GM18502 (cell line): ENCODE results near the gene INPP4A.

Experiments used
- ATAC-seq: cut with Tn5 transposase; IDR thresholded peaks from one replicate; pipeline ENCODE4 v1.9.1; 2021; ENCODE audit warnings: mild to moderate bottlenecking; ENCODE audit not compliant: unreplicated experiment, poor library complexity

Gene INPP4A

DNA sequence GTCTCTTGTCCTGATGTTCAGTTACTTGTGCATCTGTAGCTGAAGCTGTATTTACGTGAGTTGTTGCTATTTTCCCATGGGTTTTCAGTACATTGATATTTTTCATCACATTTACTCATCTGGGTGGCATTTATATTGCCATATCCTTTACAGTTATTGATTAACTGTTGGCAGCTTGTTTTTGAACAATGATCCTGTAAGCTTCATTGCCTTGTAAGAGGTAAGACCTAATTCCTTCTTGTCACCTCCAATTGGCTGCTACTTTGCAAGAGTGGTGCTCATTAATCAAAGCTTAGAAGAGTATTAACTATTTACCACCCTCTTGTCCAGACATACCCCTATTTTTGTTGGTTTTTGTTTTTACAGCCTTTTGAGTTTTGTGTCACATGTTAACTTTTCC, 88.9 kb downstream of the INPP4A start:
- ATAC-seq = no peak

DNA sequence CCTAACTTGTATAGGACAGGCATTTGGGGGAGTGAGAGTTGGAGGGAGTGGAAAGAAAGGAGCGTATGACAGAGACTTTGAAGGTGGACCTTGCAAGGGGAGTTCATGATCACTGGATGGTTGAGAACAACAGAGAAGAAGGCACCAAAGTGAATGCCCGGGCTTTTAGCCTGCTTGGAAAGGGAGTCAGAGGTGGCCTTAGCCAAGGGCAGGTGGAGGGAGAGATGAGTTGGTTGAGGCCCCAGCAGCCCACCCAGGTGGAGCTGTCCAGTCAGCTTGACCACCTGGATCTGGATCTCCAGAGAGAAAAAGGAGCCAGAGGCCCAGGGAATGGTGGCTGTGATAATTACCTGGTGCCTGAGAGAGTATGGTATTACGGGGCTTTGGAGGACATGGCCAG, 90.1 kb downstream of the INPP4A start:
- no peak for ATAC-seq

DNA sequence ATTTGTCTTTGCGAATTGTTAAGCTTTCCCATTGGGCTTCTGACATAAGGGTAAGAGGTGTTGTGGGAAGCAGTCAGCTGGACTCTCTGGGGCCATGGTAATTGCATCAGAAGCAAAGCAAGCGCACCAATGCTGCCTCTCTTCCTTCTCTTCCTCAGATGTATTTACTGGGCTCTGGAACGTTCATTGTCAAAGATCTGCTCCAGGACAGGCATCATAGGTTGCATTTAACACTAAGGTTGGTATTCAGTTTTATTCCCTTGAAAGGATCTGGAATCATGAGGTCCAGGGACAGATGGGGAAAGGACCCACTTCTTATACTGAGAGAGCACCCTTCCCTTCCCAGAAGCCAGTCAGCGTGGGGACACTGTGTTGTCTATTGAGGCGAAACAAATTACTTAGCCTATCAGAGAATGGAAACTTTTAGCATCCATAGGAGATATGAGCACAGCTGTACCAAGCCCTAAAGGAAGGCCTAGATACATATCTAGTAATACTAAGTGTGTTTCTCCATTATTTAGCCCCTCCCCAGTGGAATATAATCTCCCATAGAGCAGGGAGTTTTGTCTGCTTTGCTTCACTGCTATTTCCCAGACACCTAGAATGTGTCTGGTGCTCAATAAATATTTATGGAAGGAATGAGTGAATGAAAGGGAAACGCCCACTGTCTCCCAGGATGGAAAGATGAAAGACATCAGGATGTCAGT, 91.5 kb downstream of the INPP4A start:
- no peak for ATAC-seq

DNA sequence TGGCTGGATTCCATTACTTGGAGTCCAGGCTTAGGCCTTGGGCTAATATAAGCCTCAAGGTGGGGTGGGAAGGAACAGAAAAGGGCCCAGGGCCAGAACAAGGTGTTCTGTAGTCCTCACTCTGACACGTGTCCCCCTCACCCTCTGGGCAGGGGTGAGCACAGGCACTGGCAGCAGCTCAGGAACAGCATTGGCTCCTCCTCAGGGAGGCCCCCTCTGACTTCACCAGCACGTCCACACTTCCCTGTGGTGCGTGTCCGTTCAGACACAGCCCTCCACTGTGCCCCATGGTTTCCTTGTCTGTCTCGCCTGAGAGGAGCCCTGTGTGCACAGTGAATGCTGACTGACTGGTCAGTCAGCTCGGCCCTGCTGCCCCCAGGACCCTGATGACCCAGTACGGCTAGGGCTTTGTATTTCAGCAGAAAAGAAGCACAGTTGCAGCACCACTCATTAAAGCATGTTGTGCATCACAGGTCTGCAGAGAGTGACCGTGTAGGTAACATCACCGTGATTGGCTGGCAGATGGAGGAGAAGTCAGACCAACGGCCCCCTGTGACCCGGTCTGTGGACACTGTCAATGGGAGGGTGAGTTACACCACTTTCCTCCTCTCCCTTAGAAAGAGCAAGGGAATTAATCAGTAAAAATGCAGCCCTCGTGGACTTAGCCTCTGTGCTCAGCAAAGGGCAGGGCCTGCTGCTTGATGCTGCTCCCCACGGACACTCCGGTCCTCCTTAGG, 92.9 kb downstream of the INPP4A start:
- no peak for ATAC-seq

DNA sequence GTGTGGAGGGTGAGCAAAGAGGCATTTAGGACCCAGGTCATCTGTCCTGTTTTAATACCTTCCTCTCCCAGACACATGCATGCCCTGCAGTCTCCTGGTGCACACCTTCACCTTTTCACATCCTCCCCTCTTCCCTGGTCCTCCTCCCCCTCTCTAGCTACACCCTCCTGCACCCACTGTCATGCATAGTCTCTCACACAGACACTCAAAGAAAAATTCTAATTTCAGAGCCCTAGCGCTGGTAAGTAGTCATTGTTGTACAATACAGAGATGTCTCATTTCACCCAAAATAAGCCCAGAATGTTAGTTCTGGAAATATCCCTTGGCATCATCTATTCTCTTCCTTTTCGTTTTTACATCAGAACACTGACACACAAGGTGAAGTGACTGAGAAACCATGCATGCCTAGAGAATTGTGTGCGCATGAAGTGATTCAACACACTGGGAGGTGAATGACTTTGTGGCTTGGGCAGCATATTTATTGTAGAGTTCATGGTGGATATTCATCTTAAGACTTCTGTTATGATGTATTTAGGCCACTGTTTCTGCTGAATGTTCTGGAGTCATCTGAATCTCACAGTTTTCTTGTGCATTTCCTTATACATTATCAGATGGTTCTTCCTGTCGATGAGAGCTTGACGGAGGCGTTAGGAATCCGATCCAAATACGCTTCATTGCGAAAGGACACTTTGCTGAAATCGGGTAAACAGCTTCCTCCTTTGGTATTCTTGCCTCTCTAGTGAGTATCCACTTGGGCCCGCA, 93.8 kb downstream of the INPP4A start:
- ATAC-seq = no peak

DNA sequence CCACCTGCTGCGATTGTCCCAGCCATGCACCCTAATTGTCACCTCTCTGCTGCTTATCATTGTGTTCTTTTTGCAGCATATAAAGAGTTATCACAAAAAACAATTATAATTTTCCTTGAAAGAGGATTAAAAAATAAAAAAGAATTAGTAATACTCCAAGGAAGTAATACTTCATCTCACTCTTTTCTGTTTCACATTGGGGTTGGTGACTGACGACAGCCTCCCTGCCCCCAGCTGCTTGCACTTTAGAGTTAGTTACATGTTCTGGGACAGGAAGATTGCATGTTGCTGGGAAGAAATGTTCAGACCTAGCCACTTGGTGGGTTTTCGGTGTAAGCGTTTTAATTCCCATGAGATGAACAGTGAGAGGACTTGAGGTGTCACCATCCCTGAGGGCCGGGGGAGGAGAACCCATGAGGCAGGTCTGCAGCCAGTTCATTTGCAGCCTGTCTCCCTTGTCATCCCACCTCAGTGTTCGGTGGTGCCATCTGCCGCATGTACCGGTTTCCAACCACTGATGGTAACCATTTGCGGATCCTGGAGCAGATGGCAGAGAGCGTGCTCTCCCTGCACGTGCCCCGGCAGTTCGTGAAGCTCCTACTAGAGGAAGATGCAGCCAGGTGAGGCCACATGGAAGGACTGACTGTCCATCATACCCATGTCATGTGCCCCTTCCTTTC, 94.5 kb downstream of the INPP4A start:
- ATAC-seq = no peak

DNA sequence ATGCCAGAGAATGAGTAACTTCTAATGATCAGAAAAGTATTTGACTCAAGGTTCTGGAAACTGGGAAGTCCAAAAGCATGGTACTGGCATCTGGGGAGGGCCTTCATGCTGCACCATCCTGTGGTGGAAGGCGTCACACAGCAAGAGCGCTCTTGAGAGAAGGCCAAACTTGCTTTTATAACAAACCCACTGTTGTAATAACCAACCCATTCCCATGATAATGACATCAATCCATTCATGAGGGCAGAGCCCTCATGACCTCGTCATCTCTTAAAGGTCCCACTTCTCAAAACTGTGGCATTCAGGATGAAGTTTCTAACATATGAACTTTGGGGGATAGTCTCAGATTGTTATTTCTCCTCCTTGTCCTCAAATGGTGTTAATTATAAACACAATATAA, 95.9 kb downstream of the INPP4A start:
- no peak for ATAC-seq

DNA sequence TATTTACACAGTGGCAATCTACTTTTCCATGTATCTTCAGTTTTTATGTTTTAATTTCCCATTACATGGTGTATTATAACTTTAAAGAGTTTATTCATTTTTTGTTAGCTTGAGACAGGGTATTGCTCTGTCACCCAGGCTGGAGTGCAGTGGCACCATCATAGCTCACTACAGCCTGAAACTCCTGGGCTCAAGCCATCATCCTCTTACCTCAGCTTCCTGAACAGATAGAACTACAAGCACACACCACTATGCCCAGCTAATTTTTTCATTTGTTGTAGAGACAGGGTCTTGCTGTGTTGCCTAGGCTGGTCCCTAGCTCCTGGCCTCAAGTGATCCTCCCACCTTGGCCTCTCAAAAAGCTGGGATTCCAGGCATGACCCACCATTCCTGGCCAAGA, 96.8 kb downstream of the INPP4A start:
- no peak for ATAC-seq

DNA sequence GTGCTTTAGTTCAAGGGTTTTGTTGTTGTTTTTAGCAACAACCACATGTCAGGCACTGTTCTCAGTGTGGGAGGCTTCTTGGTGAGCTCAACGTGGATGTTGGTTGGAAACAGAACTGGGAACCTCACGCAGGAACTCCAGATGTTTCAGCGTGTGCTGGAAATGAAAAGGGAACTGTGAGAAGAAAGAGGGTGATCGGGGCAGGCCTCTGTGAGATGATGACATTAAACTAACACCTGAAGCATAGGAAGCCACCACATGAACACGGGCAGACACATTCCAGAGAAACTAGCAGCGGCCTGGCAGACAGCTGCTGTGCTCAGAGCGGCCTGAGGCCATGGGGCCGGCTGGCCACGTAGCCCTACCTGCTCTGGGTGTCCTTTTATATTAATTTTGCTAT, 97.2 kb downstream of the INPP4A start:
- ATAC-seq = no peak

DNA sequence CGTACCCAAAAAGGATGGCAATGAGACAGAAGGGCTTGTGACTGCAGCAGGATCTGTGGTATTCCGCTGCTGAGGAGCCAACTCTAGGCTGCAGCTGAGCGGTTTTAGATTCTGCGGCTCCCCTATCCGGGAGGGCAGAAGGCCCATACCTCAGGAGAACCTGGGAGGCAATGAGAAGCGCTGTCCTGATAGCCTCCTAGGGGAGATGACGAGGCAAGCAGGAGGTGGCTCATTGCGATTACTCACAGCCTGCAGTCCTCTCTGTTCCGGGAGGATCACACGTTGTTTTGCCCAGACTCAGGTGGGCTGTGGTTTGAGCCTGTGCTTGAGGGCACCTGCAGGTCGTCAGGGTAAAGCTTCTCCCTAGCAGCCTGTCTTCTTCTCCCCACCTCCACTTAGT, 98.6 kb downstream of the INPP4A start:
- no peak for ATAC-seq

DNA sequence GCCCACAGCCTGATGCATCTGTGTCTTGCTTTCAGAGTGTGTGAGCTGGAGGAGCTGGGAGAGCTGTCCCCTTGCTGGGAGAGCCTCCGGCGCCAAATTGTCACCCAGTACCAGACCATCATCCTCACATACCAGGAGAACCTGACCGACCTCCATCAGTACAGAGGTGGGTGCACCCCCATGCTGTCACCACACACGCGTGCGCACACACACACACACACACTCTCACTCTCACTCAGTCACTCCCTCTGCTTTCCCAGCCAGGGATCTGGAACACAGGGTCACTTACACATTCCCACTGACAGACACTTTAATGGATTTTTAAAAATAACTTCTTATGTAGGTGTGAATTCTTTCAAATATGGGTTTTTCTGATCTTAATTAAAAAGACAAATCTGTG, 99.2 kb downstream of the INPP4A start:
- ATAC-seq = no peak

DNA sequence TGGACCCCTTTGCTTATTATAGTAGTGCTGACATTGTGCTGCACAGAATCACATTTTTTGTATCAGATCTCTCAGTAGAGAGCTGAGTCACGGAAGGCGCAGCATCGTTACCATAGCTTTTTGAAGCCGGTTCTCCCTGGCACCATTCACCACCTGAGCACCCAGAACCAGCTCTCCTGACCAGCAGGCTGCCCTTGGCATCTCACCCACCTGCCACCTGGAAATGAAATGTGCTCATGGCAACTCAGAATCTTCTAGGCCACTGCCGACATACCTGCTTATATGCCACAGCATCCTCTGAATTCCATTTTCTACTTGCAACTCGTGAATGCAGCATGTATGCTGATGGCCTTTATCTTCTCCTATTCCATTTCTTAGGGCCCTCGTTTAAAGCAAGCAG, 100.9 kb downstream of the INPP4A start:
- no peak for ATAC-seq

DNA sequence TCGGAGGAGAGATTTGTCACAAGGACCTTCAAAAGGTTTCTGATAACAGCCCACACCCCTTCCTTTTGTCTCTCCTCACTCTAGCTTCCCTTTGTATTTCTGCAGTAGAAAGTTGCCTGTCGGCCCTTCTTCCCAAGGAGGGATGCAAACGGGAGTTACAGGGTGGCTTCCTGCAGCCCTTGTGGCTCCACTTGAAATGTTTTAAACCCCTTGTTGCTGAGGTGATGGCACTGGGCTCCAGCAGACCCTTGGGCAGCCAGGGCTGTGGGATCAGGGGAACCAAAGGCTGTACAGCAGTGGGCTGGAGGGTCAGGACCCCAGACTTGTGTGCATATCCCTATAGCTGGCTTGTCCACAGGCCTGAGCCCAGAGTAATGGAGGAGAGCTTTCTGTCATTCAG, 101.5 kb downstream of the INPP4A start:
- no peak for ATAC-seq

DNA sequence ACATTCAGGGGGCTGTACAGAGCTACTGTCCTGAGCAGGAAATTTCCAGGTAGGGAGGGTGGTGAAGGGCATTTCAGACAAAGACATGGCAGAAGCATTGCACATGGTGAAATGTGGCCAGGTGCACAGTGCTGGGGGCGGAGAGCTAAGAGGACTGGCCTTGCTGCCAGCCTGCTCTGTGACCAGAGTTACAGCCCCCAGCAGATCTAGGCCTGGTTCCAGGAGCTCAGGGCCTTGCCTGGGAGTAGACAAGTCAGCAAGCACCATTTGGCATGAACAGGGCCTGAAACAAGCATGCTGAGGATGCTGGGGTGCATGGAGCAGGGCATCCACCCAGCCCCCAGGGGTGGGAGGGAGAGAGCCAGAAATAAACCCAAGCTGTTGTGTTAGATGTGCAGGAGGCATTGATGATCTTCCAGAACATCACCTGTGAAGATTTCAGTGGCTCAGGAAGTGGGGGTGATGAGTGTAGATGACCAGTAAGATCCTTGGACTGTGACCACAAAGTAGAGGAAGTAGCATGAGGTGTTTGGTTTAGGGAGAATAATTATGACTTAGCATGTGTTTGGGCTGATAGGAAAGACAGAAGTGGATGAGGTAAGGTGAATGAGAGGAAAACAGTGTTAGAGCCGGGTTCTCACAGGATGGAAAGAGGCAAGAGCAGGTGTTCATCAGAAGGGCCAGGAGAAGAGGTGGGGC, 102.6 kb downstream of the INPP4A start:
- ATAC-seq = no peak

DNA sequence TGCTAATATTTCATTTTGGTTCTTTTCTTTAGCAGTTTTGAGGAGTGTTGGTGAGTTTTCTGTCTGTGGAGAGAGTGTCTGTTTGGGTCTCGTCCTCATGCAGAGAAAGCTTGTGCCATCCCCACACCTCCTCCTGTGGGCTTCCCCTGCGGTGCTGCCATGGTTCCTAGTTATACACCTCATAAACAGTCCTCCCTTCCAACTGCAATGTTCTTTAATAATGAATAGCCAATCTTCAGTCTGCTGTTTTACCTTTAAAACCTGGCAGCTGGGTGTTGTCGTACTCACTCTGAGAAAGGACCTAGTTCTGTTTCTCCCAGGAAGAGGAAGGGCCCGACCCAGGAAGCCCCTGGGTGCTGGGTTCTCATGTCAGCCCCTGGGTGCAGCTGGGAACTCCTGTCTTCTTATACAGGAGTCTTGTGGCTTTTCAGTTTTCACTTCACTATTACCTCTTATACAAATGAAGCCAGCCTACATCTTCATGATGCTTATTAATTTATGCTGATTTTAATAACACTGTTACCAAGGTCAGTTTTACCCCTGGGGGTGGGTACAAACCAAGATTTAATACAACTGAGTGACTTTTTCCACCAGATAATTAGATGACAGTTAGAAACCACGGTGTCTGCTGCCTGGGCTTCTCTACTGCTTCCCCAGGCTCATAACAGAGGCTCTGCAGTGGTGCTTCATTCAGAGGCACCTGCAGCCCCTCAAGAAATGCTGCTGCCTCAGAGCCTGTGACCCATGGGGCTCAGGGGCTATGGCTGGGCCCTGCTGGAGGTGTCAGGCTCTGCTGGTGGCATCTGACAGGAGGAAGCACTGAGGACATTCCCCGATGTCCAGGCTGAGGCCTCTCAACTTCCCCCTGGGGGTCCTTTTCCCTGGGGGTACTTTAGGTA, 104.5 kb downstream of the INPP4A start:
- ATAC-seq = peak; percentile 62

DNA sequence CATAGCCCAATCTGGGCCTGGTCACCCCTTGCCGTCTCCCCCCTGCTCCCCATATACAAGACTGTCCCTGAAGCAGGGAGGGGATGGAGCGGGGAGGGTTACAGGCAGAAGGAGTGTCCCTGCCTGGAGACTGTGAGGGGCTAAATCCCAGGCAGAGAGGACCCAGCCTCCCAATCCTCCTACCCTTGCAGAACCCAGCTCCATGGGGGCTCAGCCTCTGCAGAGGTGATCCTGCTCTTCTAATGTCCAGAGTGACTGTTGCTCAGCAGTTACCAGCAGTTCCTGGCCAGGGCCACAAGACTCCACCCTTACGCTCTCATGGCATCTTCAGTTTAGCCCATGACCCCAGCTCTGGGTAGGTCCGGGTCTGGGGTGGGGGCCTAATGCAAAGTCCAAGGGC, 105.5 kb downstream of the INPP4A start:
- ATAC-seq = no peak

DNA sequence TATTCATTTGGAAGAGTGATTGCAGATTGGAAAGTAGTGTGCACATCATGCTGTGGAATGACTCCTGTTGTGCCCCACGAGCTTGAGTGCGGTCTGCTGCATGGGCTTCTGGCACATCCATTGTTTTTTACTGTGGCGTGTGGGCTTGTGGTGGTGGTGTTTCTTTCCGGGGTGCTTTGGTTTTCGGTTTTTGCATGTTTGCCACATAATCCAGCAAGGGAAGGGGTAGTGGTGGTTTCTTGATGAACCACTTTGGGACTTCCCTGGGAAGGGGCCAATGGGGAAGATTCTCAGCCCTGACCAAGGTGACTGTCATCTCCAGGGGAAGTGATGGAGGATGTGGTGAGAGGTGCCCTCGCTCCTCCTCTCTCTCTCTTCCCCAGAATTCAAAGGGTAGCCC, 106.7 kb downstream of the INPP4A start:
- ATAC-seq = no peak

DNA sequence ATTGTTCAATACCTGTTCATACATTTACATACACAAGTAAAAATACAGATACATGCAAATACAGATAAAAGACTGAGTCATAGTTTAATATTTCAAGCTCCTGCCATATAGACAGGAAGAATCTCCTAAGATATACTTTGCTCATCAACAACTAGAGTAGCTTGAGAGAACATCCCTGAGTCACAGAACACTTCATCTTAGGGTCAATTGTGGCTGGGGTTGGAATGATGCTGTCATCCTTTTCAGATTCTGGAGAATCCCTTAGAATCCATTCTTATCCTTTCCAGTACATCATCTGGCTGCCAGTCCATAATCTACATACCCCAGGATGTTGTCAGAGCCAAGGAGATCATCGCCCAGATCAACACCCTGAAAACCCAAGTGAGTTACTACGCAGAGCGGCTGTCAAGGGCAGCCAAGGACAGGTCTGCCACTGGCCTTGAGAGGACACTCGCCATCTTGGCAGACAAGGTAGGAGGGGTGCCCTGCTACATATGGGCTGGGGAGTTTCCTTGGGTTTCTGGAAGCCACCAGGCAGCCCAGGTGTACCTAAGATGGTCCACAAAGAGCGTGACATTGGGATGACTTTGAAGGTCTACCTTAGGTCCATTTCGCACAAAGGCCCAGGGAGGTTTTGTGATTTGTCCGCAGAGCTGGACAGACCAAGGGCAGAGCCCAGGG, 108.0 kb downstream of the INPP4A start:
- ATAC-seq = no peak
